Naive thymus-derived CD8-positive, alpha-beta T cell (primary cell): Measurements from ENCODE around the gene C5orf24. TPM values are rescaled to one million over a fixed set of nuclear protein-coding genes. Genes with fewer than 3 reads are reported as not detected.
A peak's percentile ranks its signal among the peaks of the same experiment; 100 is the strongest.

ENCODE experiments used
- ATAC-seq, 2 donors: fragments of 150-1000 bp; cut with Tn5 transposase in 1 of 2; sonication (Bioruptor Pico), chemical (Tn5 transposase) in 1 of 2; 1 replicate in 1 of 2; 2 replicates in 1 of 2; pipeline ENCODE4 v1.10.0; 2021; ENCODE audit warnings: mild to moderate bottlenecking in 2 of 2, moderate library complexity in 2 of 2
- POLR2A ChIA-PET: fragments of 350-600 bp; sonication (Branson Sonifier 250); formaldehyde crosslinking; loops from one replicate; lab custom pipeline; 2021; ENCODE audit warnings: antibody characterized with exemption; lab: Charles Lee
- DNase-seq, 10 donors: peaks; one replicate each; pipeline versions ENCODE4 v3.0.0 to v3.0.0-alpha.2; 2020 to 2022
- H3K27ac Mint-ChIP-seq, 10 donors: one replicate each; pipeline ENCODE4 v1.8.0; 2020 to 2022; ENCODE audit warnings: mild to moderate bottlenecking in 10 of 10, mixed read lengths in 10 of 10, moderate library complexity in 4 of 10, inconsistent platforms in 1 of 10
- H3K27me3 Mint-ChIP-seq, 5 donors: one replicate each; pipeline ENCODE4 v1.8.0; 2021 to 2022; ENCODE audit warnings: mixed read lengths in 5 of 5
- H3K36me3 Mint-ChIP-seq, 3 donors: one replicate each; pipeline ENCODE4 v1.8.0; 2020 to 2022; ENCODE audit warnings: mixed read lengths in 3 of 3, mild to moderate bottlenecking in 2 of 3, inconsistent platforms in 1 of 3
- H3K4me1 Mint-ChIP-seq, 4 donors: one replicate each; pipeline ENCODE4 v1.8.0; 2021 to 2022; ENCODE audit warnings: mixed read lengths in 4 of 4
- H3K4me3 Mint-ChIP-seq, 10 donors: one replicate each; pipeline ENCODE4 v1.8.0; 2020 to 2022; ENCODE audit warnings: mild to moderate bottlenecking in 10 of 10, mixed read lengths in 10 of 10, moderate library complexity in 6 of 10, inconsistent platforms in 1 of 10
- H3K9me3 Mint-ChIP-seq, 9 donors: one replicate each; pipeline ENCODE4 v1.8.0; 2020 to 2022; ENCODE audit warnings: mixed read lengths in 9 of 9, mild to moderate bottlenecking in 3 of 9, inconsistent platforms in 1 of 9, moderate library complexity in 1 of 9
- polyA plus RNA-seq, 3 donors: library from polyadenylated mRNA; unstranded; fragments of 300-500 nt; fragmentation: Illumina TruSeq; gene quantifications; one replicate each; pipeline ENCODE4 v1.2.3, GENCODE V29; 2021
- total RNA-seq, 8 experiments: library from RNA in 2 of 8; stranded (reverse) in 2 of 8; gene quantifications; one replicate each; pipeline ENCODE4 v1.2.3 and lab custom pipeline; 2021 to 2026

Gene C5orf24
- total and polyA plus RNA-seq, 5 experiments from 2014 or later = 6.6 to 41.7 (median 9.4) TPM

DNA sequence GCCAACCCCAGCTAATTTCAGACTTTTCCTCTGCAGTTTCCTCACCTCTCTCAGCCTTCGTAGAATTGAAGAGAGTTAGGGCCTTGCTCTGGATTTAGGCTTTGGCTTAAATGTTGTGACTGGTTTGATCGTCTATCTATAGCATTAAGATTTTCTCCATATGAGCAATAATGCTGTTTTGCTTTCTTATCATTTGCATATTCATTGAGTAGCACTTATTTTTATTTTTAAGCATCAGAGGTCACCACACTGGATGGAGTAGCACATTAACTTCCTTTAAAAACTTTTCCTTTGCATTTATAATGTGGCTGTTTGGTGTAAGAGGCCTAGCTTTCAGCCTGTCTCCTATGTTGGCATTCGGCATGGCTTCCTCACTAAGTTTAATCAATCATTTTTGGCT is 46.5 kb downstream of the C5orf24 start:
- DNase-seq (no peak), ATAC-seq (no peak)
- H3K27me3 Mint-ChIP-seq = no peaks in the 10 kb centered on the region
- POLR2A ChIA-PET = interaction anchor here (0.6 kb wide), 1 partner anchor 130 kb away, joined by 6 read pairs; no protein-coding TSS in a partner anchor
- H3K4me1 Mint-ChIP-seq = peaks cover 0 to 14% (median 0%) of the 10 kb centered on the region in 4 donors
- no peaks in the 10 kb centered on the region for H3K9me3 Mint-ChIP-seq
- peak overlapping the region in 1 of 10 donors; percentile 6 for H3K27ac Mint-ChIP-seq
- no peak overlapping the region for H3K4me3 Mint-ChIP-seq
- H3K36me3 Mint-ChIP-seq = peaks cover 0 to 82% (median 22%) of the 10 kb centered on the region in 3 donors

DNA sequence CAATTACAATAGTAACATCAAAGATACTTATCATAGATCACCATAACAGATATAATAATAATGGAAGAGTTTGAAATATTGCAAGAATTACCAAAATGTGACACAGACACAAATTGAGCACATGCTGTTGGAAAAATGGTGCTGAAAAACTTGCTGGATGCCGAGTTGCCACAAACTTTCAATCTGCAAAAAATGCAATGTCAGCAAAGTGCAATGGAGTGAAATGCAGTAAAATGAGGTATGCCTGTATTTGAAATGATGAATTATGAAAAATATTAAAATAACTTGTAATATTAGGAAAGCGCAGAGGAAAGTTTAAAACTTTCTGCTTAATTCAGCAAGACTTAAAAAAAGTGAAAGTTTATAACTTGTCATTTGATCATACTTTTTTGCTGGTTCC is 47.2 kb downstream of the C5orf24 start:
- H3K4me1 Mint-ChIP-seq = peaks cover 0 to 9% (median 0%) of the 10 kb centered on the region in 4 donors
- peaks cover 0 to 80% (median 19%) of the 10 kb centered on the region in 3 donors for H3K36me3 Mint-ChIP-seq
- DNase-seq = no peak
- H3K27ac Mint-ChIP-seq = peak overlapping the region in 1 of 10 donors; percentile 29
- H3K9me3 Mint-ChIP-seq = no peaks in the 10 kb centered on the region
- POLR2A ChIA-PET = no interaction called here
- no peak overlapping the region for H3K4me3 Mint-ChIP-seq
- no peaks in the 10 kb centered on the region for H3K27me3 Mint-ChIP-seq
- no peak for ATAC-seq

DNA sequence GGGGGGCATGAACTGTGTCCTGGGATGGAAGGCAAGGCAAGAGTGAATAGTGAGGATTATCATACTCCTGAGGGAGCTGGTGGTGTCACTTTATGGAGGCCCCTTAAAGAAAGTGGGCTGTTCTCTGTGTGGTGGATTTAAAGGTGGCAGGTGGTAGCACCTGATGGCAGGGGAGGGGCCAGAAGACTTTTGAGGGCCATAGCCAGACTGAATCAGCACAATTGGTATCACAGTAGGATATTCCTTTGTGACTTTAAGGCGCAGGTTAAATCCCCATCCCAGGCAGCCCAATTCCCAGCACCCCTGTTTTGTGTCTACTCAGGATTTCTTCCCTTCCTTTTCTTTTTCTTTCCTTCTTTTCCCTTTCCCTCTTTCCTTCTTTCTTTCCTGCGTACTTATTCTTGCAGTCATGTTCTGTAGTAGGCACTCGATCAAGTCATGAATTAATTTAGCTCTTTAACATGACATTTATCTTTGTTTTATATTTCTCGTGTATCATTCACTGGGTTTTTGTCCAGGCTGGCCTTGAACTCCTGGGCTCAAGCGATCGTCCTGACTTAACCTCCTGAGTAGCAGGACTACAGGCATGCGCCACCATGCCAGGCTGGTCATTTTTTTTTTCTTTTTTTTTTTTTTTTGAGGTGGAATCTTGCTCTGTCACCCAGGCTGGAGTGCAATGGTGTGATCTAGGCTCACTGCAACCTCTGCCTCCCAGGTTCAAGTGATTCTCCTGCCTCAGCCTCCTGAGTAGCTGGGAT is 48.2 kb downstream of the C5orf24 start:
- POLR2A ChIA-PET = no interaction called here
- no peaks in the 10 kb centered on the region for H3K9me3 Mint-ChIP-seq
- H3K4me3 Mint-ChIP-seq = peak overlapping the region in 1 of 10 donors; percentile 15
- DNase-seq (no peak), ATAC-seq (no peak)
- H3K27ac Mint-ChIP-seq = peak overlapping the region in 2 of 10 donors; percentile 16 to 87
- peaks cover 0 to 80% (median 17%) of the 10 kb centered on the region in 3 donors for H3K36me3 Mint-ChIP-seq
- no peaks in the 10 kb centered on the region for H3K27me3 Mint-ChIP-seq
- H3K4me1 Mint-ChIP-seq = peaks cover 0 to 9% (median 0%) of the 10 kb centered on the region in 4 donors

DNA sequence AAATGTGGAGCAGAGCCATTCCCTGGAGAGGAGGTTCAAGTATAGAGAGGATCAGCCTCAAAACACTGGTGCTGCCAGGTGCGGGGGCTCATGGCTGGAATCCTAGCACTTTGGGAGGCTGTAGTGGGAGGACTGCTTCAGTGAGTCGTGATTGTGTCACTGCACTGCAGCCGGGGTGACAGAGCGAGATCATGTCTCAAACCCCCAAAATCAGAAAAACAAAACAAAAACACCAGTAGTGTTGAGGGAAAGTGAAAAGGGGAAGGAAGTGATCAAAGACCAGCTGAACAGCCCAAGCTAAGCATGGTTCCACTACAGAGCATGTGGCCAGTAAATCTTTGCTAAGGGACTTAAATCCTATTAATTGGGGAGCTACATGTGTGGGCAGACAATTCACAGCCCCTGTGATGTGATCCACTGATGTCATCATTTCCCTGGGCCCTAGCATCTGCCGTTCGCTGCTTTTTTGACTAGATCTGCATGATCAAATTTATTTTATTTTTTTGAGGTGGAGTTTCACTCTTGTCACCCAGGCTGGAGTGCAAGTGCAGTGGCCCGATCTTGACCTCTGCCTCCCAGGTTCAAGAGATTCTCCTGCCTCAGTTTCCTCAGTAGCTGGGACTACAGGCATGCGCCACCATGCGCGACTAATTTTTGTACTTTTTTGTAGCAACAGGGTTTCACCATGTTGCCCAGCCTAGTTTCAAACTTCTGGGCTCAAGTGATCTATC is 56.5 kb downstream of the C5orf24 start:
- Mint-ChIP-seq H3K27ac (peak overlapping the region in 6 of 10 donors; percentile 52 to 89 (median 68)), H3K9me3 (no peaks in the 10 kb centered on the region)
- POLR2A ChIA-PET = interaction anchor here (2.0 kb wide), 1 partner anchor 164 kb away, joined by 4 read pairs; the partner anchor contains the start of gene CAMLG

DNA sequence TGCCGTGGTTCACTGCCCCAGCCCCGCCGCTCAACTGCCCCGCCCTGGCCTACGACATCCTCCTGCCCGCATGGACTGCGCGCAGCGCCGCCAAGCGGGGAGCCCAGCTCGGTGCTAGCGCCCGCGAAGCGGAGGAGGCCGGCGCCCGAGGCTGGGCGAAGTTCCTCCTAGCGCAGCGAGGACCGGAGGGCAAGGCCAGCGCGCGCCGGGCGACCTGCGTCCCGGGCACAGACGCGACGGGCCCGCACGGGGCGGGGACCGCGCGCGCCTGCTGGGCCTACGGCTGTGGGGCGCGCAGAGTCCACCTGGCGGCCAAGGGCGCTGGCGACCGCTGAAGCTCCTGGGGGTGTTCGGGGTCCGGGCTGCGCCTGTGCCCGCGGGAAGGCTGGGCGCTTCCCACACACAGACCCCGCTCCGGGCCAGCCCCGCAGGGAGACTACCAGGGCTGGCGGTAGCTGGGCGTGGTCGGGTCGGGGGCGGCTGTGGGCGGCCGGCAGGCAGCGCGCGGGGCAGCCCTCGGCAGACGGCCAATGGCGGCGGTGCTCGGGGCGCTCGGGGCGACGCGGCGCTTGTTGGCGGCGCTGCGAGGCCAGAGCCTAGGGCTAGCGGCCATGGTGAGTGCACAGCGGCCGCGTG is 59.0 kb downstream of the C5orf24 start, which contains the start of gene PCBD2:
TSS of gene PCBD2 (plus strand) at position 522 of the 636 bp plus-strand sequence. CDS start at position 531, 9 bp downstream.
- POLR2A ChIA-PET = interaction anchor here (0.7 to 3.8 kb wide), 27 partner anchors 16 to 1941 kb away, joined by 3 to 48 read pairs (median 5); partner anchors contain the start of genes AFF4, C5orf24, CAMLG and CDKN2AIPNL
- peak; percentile 79 to 88 for ATAC-seq
- H3K27ac Mint-ChIP-seq = peak within 1 kb of the TSS; percentile 97 to 99 (median 99)
- no peaks in the 10 kb centered on the region for H3K9me3 Mint-ChIP-seq
- peaks cover 0 to 27% (median 6%) of the 10 kb centered on the region in 4 donors for H3K4me1 Mint-ChIP-seq
- DNase-seq = peak; percentile 83 to 94 (median 90)
- H3K36me3 Mint-ChIP-seq = peaks cover 0 to 10% (median 3%) of the 10 kb centered on the region in 3 donors
- H3K4me3 Mint-ChIP-seq = peak within 1 kb of the TSS; percentile 92 to 97 (median 95)
- no peaks in the 10 kb centered on the region for H3K27me3 Mint-ChIP-seq

More for the DNA sequence above, 56.5 kb downstream of the C5orf24 start:
- H3K4me1 Mint-ChIP-seq = peaks cover 0 to 27% (median 6%) of the 10 kb centered on the region in 4 donors
- no peaks in the 10 kb centered on the region for H3K27me3 Mint-ChIP-seq
- H3K36me3 Mint-ChIP-seq = peaks cover 0 to 29% (median 3%) of the 10 kb centered on the region in 3 donors
- peak overlapping the region in 4 of 10 donors; percentile 18 to 34 (median 24) for H3K4me3 Mint-ChIP-seq
- ATAC-seq (no peak), DNase-seq (no peak)

DNA sequence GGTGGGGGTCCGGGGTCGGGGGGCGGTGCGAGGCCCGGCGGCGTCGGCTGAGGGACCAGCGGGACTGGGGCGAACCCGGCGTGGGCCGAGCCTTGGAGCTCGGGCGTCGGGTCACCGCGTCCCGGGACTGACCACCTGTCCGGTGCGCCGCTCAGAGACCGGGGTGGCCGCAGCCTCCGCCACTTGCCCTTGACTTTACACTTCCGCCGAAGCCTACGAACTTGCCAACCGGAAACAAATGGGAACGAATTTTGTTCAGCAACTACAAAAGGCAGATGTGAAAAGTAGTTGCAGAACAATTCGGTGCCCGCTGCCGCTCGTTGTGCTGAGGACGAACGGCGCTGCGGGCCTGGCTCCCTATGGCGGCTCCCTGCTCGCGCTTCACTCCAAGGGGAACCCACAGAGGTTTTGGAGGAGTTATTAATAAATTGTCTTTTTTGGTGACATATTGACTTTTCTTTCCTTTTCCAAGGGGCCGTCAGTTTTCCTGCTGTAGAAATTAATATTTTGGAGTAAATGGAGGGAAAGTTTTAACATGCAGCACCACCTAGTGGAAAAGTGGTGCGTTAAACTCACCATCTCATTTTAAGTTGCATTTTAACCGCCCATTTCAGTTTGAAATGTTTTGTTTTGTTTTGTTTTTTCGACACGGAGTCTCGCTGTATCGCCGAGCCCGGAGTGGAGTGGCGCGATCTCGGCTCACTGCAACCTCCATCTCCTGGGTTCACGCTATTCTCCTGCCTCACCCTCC is 59.7 kb downstream of the C5orf24 start:
- Mint-ChIP-seq H3K4me3 (peak overlapping the region; percentile 92 to 97 (median 95)), H3K36me3 (peaks cover 0 to 4% (median 0%) of the 10 kb centered on the region in 3 donors), H3K27ac (peak overlapping the region; percentile 97 to 99 (median 99)), H3K4me1 (peaks cover 0 to 27% (median 6%) of the 10 kb centered on the region in 4 donors), H3K9me3 (no peaks in the 10 kb centered on the region), H3K27me3 (no peaks in the 10 kb centered on the region)
- peak; percentile 42 to 82 (median 63) for DNase-seq
- POLR2A ChIA-PET = interaction anchor here (1.0 to 3.8 kb wide), 20 partner anchors 16 to 729 kb away, joined by 3 to 48 read pairs (median 6); partner anchors contain the start of genes C5orf24, CAMLG, CDKN2AIPNL and DDX46
- peak; percentile 41 to 46 for ATAC-seq

DNA sequence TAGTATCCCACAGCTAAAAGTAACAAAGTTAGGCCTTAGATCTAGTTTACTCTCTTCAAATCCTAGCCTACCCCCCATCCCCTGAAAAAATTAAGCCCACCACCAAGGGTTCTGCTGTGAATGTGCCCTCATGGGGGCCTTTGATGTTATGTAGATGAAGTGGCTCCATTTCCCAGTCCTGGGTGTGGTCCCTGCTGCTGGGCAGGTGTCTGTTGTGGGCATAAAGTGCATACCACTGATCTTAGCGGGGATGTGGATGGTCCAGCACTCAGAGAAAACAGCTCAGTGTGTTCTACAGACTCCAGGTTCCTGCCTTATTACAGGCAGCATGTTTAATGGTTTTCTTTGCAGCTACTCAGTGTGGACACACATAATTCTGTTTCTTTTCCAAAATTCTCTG is 61.0 kb downstream of the C5orf24 start:
- POLR2A ChIA-PET = interaction anchor here (1.4 to 3.8 kb wide), 2 partner anchors 33 to 168 kb away, joined by 4 to 48 read pairs; partner anchors contain the start of genes CAMLG and TXNDC15
- H3K9me3 Mint-ChIP-seq = no peaks in the 10 kb centered on the region
- DNase-seq (no peak), ATAC-seq (no peak)
- peak overlapping the region in 9 of 10 donors; percentile 31 to 93 (median 62) for H3K4me3 Mint-ChIP-seq
- peaks cover 0 to 23% (median 7%) of the 10 kb centered on the region in 4 donors for H3K4me1 Mint-ChIP-seq
- H3K36me3 Mint-ChIP-seq = peaks cover 0 to 8% (median 0%) of the 10 kb centered on the region in 3 donors
- peak overlapping the region; percentile 63 to 97 (median 82) for H3K27ac Mint-ChIP-seq
- no peaks in the 10 kb centered on the region for H3K27me3 Mint-ChIP-seq

Other genes with a start within 250 kb of the C5orf24 start
- 10 to 100 TPM; 40.0 to 49.2 TPM for gene SAR1B, start 213.1 kb upstream of the C5orf24 start, total RNA-seq
- gene SAR1B, start 213.1 kb upstream of the C5orf24 start, polyA plus RNA-seq = 10 to 100 TPM; 29.9 to 35.5 (median 34.8) TPM
- gene SEC24A, start 197.2 kb upstream of the C5orf24 start, total RNA-seq = 10 to 100 TPM; 16.2 to 17.2 TPM
- gene SEC24A, start 197.2 kb upstream of the C5orf24 start, polyA plus RNA-seq = 1 to 10 TPM; 4.0 to 7.7 (median 7.1) TPM
- 10 to 100 TPM; 35.7 to 36.1 TPM for gene CAMLG, start 107.4 kb upstream of the C5orf24 start, total RNA-seq
- 10 to 100 TPM; 38.1 to 39.3 (median 38.8) TPM for gene CAMLG, start 107.4 kb upstream of the C5orf24 start, polyA plus RNA-seq
- 10 to 100 TPM; 68.4 to 75.6 TPM for gene DDX46, start 87.2 kb upstream of the C5orf24 start, total RNA-seq
- gene DDX46, start 87.2 kb upstream of the C5orf24 start, polyA plus RNA-seq = 10 to 100 TPM; 17.9 to 23.4 (median 21.4) TPM
- 10 to 100 TPM; 34.4 to 37.8 TPM for gene TXNDC15, start 28.4 kb downstream of the C5orf24 start, total RNA-seq
- 10 to 100 TPM in 1 of 3 donors, 1 to 10 TPM in 2; 8.7 to 12.2 (median 9.1) TPM for gene TXNDC15, start 28.4 kb downstream of the C5orf24 start, polyA plus RNA-seq
- 10 to 100 TPM; 15.1 to 15.2 TPM for gene PCBD2, start 59.2 kb downstream of the C5orf24 start, total RNA-seq
- gene PCBD2, start 59.2 kb downstream of the C5orf24 start, polyA plus RNA-seq = 10 to 100 TPM; 10.6 to 12.4 (median 12.3) TPM
- under 1 TPM; 0.78 to 0.80 TPM for gene CATSPER3, start 121.9 kb downstream of the C5orf24 start, total RNA-seq
- under 1 TPM in 1 of 3 donors, not detected in 2; 0.67 TPM for gene CATSPER3, start 121.9 kb downstream of the C5orf24 start, polyA plus RNA-seq
- not detected for gene PITX1, start 188.3 kb downstream of the C5orf24 start, total RNA-seq
- not detected for gene PITX1, start 188.3 kb downstream of the C5orf24 start, polyA plus RNA-seq